Neural crest cell (in vitro differentiated cells): ENCODE results near the gene NDUFC1. TPM values are rescaled to one million over a fixed set of nuclear protein-coding genes. Genes with fewer than 3 reads are reported as not detected.

Experiments used
- DNase-seq: peaks from one replicate; pipeline ENCODE4 v3.0.0; 2021; ENCODE audit warnings: low read depth, mixed read lengths, low spot score
- H3K27ac Mint-ChIP-seq: one replicate; pipeline ENCODE4 v1.8.0; 2021; ENCODE audit warnings: mild to moderate bottlenecking, mixed read lengths; ENCODE audit not compliant: unreplicated experiment
- H3K27me3 Mint-ChIP-seq: 2 replicates; pipeline ENCODE4 v1.8.0; 2021; ENCODE audit warnings: low read depth, mild to moderate bottlenecking, mixed read lengths
- H3K36me3 Mint-ChIP-seq: 2 replicates; pipeline ENCODE4 v1.8.0; 2021; ENCODE audit warnings: low read depth, mild to moderate bottlenecking, mixed read lengths
- H3K4me1 Mint-ChIP-seq: 2 replicates; pipeline ENCODE4 v1.8.0; 2021; ENCODE audit warnings: mixed read lengths
- H3K4me3 Mint-ChIP-seq: one replicate; pipeline ENCODE4 v1.8.0; 2021; ENCODE audit warnings: mild to moderate bottlenecking, mixed read lengths
- H3K9me3 Mint-ChIP-seq: 2 replicates; pipeline ENCODE4 v1.8.0; 2021; ENCODE audit warnings: mixed read lengths
- total RNA-seq: library from RNA; stranded (reverse); gene quantifications from 2 replicates; pipeline ENCODE4 v1.2.1, GENCODE V29; 2021
- TF ChIP-seq, protein P1 (sequence below): fragments of 200-600 bp; sonication (generic); conservative IDR thresholded peaks from 2 replicates; pipeline ENCODE4 v1.5.0; 2021; ENCODE audit warnings: antibody characterized with exemption, mild to moderate bottlenecking

The NDUFC1 gene
- total RNA-seq, 1 donor from 2014 or later = 54.4 TPM

- Mint-ChIP-seq H3K36me3 (no peaks in the 10 kb centered on the region), H3K4me3 (peak within 1 kb of the TSS; percentile 88), H3K27ac (no peak within 1 kb of the TSS), H3K9me3 (peaks cover 4% of the 10 kb centered on the region), H3K27me3 (peaks cover 63% of the 10 kb centered on the region), H3K4me1 (peaks cover 14% of the 10 kb centered on the region)
- TF ChIP-seq, protein P1, sequence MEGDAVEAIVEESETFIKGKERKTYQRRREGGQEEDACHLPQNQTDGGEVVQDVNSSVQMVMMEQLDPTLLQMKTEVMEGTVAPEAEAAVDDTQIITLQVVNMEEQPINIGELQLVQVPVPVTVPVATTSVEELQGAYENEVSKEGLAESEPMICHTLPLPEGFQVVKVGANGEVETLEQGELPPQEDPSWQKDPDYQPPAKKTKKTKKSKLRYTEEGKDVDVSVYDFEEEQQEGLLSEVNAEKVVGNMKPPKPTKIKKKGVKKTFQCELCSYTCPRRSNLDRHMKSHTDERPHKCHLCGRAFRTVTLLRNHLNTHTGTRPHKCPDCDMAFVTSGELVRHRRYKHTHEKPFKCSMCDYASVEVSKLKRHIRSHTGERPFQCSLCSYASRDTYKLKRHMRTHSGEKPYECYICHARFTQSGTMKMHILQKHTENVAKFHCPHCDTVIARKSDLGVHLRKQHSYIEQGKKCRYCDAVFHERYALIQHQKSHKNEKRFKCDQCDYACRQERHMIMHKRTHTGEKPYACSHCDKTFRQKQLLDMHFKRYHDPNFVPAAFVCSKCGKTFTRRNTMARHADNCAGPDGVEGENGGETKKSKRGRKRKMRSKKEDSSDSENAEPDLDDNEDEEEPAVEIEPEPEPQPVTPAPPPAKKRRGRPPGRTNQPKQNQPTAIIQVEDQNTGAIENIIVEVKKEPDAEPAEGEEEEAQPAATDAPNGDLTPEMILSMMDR = no peak
- peak; percentile 26 for DNase-seq
Observed at GRCh38 chr4:139279760-139280620, 22.3 kb downstream of the NDUFC1 start, which contains the start of gene MGARP. Gene MGARP, minus strand, starts transcription at chr4:139280225. Its CDS starts 67 bp downstream, at chr4:139280158.

GRCh38 chr4:139278912-139279759 lies 23.1 kb downstream of the NDUFC1 start:
- H3K27me3 Mint-ChIP-seq = peaks cover 63% of the 10 kb centered on the region
- H3K9me3 Mint-ChIP-seq = no peaks in the 10 kb centered on the region
- H3K4me1 Mint-ChIP-seq = peaks cover 14% of the 10 kb centered on the region
- H3K36me3 Mint-ChIP-seq = no peaks in the 10 kb centered on the region
- no peak for DNase-seq
- H3K27ac Mint-ChIP-seq = no peak overlapping the region
- TF ChIP-seq, protein P1 = no peak
- H3K4me3 Mint-ChIP-seq = peak overlapping the region; percentile 88

DNA sequence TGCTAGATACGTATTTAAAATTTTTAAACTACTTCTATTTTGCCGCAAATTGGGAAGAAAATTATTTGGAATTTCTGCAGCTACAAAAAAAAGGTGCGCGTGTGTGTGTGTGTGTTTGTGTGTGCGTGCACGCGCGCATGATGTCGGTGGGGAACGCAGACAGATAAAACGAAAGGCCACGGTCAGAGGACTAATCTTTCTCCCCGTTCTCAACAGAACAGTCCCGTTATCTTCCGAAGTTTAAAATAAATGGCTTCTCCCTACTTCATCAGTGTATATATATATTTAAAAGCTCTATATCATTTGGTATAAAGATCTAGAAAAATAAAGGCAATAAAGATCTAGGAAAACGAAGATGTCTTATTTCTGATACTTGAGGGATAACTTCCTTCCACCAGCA lies 23.8 kb downstream of the NDUFC1 start:
- Mint-ChIP-seq H3K4me3 (peak overlapping the region; percentile 88), H3K27ac (no peak overlapping the region), H3K36me3 (no peaks in the 10 kb centered on the region), H3K27me3 (peaks cover 62% of the 10 kb centered on the region), H3K4me1 (peaks cover 14% of the 10 kb centered on the region), H3K9me3 (no peaks in the 10 kb centered on the region)
- TF ChIP-seq, protein P1 = no peak
- DNase-seq = no peak

DNA sequence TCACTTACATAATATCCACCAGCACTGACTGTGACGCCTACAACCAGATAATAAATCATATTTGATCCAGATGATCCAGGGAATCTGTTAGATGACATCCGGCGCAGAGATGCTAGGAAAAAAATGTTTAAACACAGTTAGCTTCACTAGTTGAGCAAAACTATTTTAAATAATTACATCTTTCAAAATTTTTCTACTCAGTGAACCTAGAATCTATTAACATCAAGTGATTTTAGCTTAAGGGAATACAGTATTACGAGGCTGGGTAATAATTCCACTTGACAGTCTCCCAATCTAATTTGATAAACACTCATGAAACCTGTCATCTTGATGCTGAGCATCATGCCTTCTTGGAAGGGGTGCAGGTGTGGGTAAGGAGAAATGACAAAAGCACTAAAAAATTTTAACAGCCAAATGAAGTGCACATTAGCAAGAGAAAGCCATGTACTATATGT lies 27.0 kb downstream of the NDUFC1 start:
- Mint-ChIP-seq H3K4me1 (peaks cover 12% of the 10 kb centered on the region), H3K27ac (no peak overlapping the region), H3K4me3 (no peak overlapping the region), H3K36me3 (no peaks in the 10 kb centered on the region), H3K9me3 (no peaks in the 10 kb centered on the region), H3K27me3 (peaks cover 38% of the 10 kb centered on the region)
- TF ChIP-seq, protein P1 = no peak
- DNase-seq = no peak

DNA sequence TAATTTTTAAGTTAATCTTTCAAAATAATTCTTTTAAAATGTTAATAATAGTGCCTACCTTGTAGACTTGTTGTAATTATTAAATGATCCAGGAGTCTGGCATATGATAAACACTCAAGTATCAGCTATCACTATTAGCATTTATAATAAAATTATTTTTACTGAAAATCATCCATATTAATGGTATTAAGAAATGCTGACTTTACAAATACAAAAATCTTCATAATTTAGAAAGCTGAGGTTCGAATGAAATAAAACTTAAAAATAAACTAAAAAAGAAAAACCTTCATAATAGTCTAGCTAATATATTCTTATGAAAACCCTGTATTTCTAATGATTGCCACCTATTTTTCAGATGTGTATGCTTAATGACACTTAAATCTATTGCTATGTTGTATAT lies 27.5 kb downstream of the NDUFC1 start:
- no peak overlapping the region for H3K27ac Mint-ChIP-seq
- TF ChIP-seq, protein P1 = no peak
- no peaks in the 10 kb centered on the region for H3K36me3 Mint-ChIP-seq
- peaks cover 10% of the 10 kb centered on the region for H3K4me1 Mint-ChIP-seq
- no peak for DNase-seq
- no peak overlapping the region for H3K4me3 Mint-ChIP-seq
- H3K27me3 Mint-ChIP-seq = peaks cover 32% of the 10 kb centered on the region
- no peaks in the 10 kb centered on the region for H3K9me3 Mint-ChIP-seq
